Measurements from ENCODE around the gene PRICKLE3. TPM values are rescaled to one million over a fixed set of nuclear protein-coding genes. Genes with fewer than 3 reads are reported as not detected.
A peak's percentile ranks its signal among the peaks of the same experiment; 100 is the strongest.
"Not testable (repeated sequence)": the region's sequence is repeated elsewhere in the genome, so short reads cannot be mapped to it uniquely, and the experiment has no call there.

Gene PRICKLE3
- total RNA-seq, 1 donor from 2014 or later, result 3.0 TPM

GRCh38 chrX:49163555-49164419 lies 22.4 kb downstream of the PRICKLE3 start:
- peak; percentile 63 to 84 for DNase-seq (ENCODE audit: low read depth in 2 of 2)

- DNase-seq (ENCODE audit: low read depth in 2 of 2), result no peak
These were observed 23.6 kb downstream of the PRICKLE3 start, which contains the start of gene MAGIX for GRCh38 chrX:49162620-49163019. TSS of gene MAGIX (plus strand) at chrX:49162758. CDS start at chrX:49162890, 132 bp downstream.

- no peak for DNase-seq (ENCODE audit: low read depth in 2 of 2)
These were observed 24.5 kb downstream of the PRICKLE3 start for GRCh38 chrX:49161632-49162031.

GRCh38 chrX:49160908-49161307 lies 25.3 kb downstream of the PRICKLE3 start:
- DNase-seq (ENCODE audit: low read depth in 2 of 2), result no peak

GRCh38 chrX:49157194-49157593 lies 29.0 kb downstream of the PRICKLE3 start:
- no peak for DNase-seq (ENCODE audit: low read depth in 2 of 2)

- peak in 1 of 2 donors; percentile 87 for DNase-seq (ENCODE audit: low read depth in 2 of 2)
These were observed 30.0 kb downstream of the PRICKLE3 start for GRCh38 chrX:49155900-49156837.

- peak in 1 of 2 donors; percentile 46 for DNase-seq (ENCODE audit: low read depth in 2 of 2)
These were observed 30.8 kb downstream of the PRICKLE3 start for GRCh38 chrX:49155243-49155899.

- no peak for DNase-seq (ENCODE audit: low read depth in 2 of 2)
These were observed 32.7 kb downstream of the PRICKLE3 start for GRCh38 chrX:49153467-49153866.

GRCh38 chrX:49149291-49149690 lies 36.9 kb downstream of the PRICKLE3 start:
- not testable (repeated sequence) for DNase-seq (ENCODE audit: low read depth in 2 of 2)

- not testable (repeated sequence) for DNase-seq (ENCODE audit: low read depth in 2 of 2)
These were observed 37.6 kb downstream of the PRICKLE3 start for GRCh38 chrX:49148390-49149100.

- DNase-seq (ENCODE audit: low read depth in 2 of 2), result no peak
These were observed 38.2 kb downstream of the PRICKLE3 start for GRCh38 chrX:49147936-49148335.

- DNase-seq (ENCODE audit: low read depth in 2 of 2), result no peak
These were observed 38.9 kb downstream of the PRICKLE3 start for GRCh38 chrX:49147282-49147681.

GRCh38 chrX:49143154-49143553 lies 43.0 kb downstream of the PRICKLE3 start:
- not testable (repeated sequence) for DNase-seq (ENCODE audit: low read depth in 2 of 2)

GRCh38 chrX:49142264-49142663 lies 43.9 kb downstream of the PRICKLE3 start:
- peak in 1 of 2 donors; percentile 3 for DNase-seq (ENCODE audit: low read depth in 2 of 2)

- no peak for DNase-seq (ENCODE audit: low read depth in 2 of 2)
These were observed 46.5 kb downstream of the PRICKLE3 start for GRCh38 chrX:49139713-49140112.

GRCh38 chrX:49137492-49137891 lies 48.7 kb downstream of the PRICKLE3 start:
- DNase-seq (ENCODE audit: low read depth in 2 of 2), result peak; percentile 28 to 77

- DNase-seq (ENCODE audit: low read depth in 2 of 2), result no peak
These were observed 52.4 kb downstream of the PRICKLE3 start for GRCh38 chrX:49133759-49134158.

- not testable (repeated sequence) for DNase-seq (ENCODE audit: low read depth in 2 of 2)
These were observed 53.9 kb downstream of the PRICKLE3 start for GRCh38 chrX:49132275-49132674.

GRCh38 chrX:49129427-49129826 lies 56.7 kb downstream of the PRICKLE3 start:
- no peak for DNase-seq (ENCODE audit: low read depth in 2 of 2)

GRCh38 chrX:49127742-49128258 lies 58.4 kb downstream of the PRICKLE3 start:
- DNase-seq (ENCODE audit: low read depth in 2 of 2), result not testable (repeated sequence)
